Panc1 (cell line): ENCODE results near the gene TRAF3IP3. TPM values are rescaled to one million over a fixed set of nuclear protein-coding genes. Genes with fewer than 3 reads are reported as not detected.

Experiments
- ATAC-seq: fragments of 200-7000 bp; cut with Tn5 transposase; 2 replicates; pipeline ENCODE4 v1.9.1; 2020; ENCODE audit warnings: mild to moderate bottlenecking, moderate library complexity
- BruUV-seq: library from RNA; stranded (reverse); fragments of 400-500 nt; replicated peaks from 2 replicates; lab custom pipeline; 2021; lab: Mats Ljungman, UMichigan
- CTCF ChIA-PET: fragments of 300-600 bp; sonication (Branson Sonifier 250); formaldehyde crosslinking; loops from one replicate; lab custom pipeline; 2022; ENCODE audit warnings: antibody characterized with exemption; lab: Charles Lee
- POLR2A ChIA-PET: fragments of 300-600 bp; sonication (Branson Sonifier 250); formaldehyde crosslinking; loops from one replicate; lab custom pipeline; 2022; ENCODE audit warnings: antibody characterized with exemption; lab: Charles Lee
- DNase-seq: peaks from one replicate; pipeline ENCODE4 v3.0.0-alpha.2; 2010; ENCODE audit warnings: low read depth, low spot score
- H3K27ac ChIP-seq: 2 replicates; pipeline ENCODE4 v1.5.1; 2011; ENCODE audit warnings: mild to moderate bottlenecking, low read length, inconsistent platforms
- H3K27me3 ChIP-seq: fragments of 200-500 bp; sonication (Bioruptor generic); 2 replicates; pipeline ENCODE4 v1.6.0; 2014; ENCODE audit warnings: low read length, inconsistent platforms; ENCODE audit not compliant: control insufficient read depth, insufficient read depth
- H3K36me3 ChIP-seq: fragments of 200-500 bp; sonication (Bioruptor generic); 2 replicates; pipeline ENCODE4 v1.5.1; 2014; ENCODE audit warnings: inconsistent platforms, mild to moderate bottlenecking, low read length, moderate library complexity; ENCODE audit not compliant: control insufficient read depth, insufficient read depth
- H3K4me1 ChIP-seq: 2 replicates; pipeline ENCODE4 v1.5.1; 2011; ENCODE audit warnings: inconsistent platforms, mild to moderate bottlenecking, low read length, moderate library complexity; ENCODE audit not compliant: control insufficient read depth, insufficient read depth
- H3K4me3 ChIP-seq, 2 experiments: 2 replicates each; pipeline ENCODE4 v1.5.1; 2011 to 2012; ENCODE audit warnings: low read depth in 2 of 2, low read length in 2 of 2, mild to moderate bottlenecking in 2 of 2, inconsistent platforms in 1 of 2, moderate library complexity in 1 of 2
- H3K9me3 ChIP-seq: fragments of 200-500 bp; sonication (Bioruptor generic); 2 replicates; pipeline ENCODE4 v1.5.1; 2014; ENCODE audit warnings: low read depth, mild to moderate bottlenecking, inconsistent platforms, low read length, moderate library complexity; ENCODE audit not compliant: control insufficient read depth, insufficient read depth
- POLR2AphosphoS5 ChIP-seq: IDR thresholded peaks from 2 replicates; pipeline ENCODE4 v1.6.1; 2012; ENCODE audit warnings: mild to moderate bottlenecking, low read depth, low read length, moderate library complexity
- REST ChIP-seq, 2 experiments: IDR thresholded peaks; 2 replicates each; pipeline ENCODE4 v1.6.1; 2011 to 2012; ENCODE audit warnings: low read depth in 2 of 2, control low read depth in 1 of 2, low read length in 1 of 2, mild to moderate bottlenecking in 1 of 2, moderate library complexity in 1 of 2; ENCODE audit not compliant: insufficient read depth in 1 of 2
- SIN3A ChIP-seq: IDR thresholded peaks from 2 replicates; pipeline ENCODE4 v1.6.1; 2012; ENCODE audit warnings: low read depth, mild to moderate bottlenecking, low read length, moderate library complexity, borderline replicate concordance; ENCODE audit not compliant: insufficient read depth
- TCF7L2 ChIP-seq: IDR thresholded peaks from 2 replicates; pipeline ENCODE4 v1.6.1; 2011; ENCODE audit warnings: mild to moderate bottlenecking, low read depth, low read length, inconsistent platforms
- in situ Hi-C: cut with HindIII; loops from 2 replicates; pipeline ENCODE4 v1.10.0; 2016; ENCODE audit warnings: low sequenced_read_pairs, low pct_unique_long_range_greater_than_20kb
- intact Hi-C: fragments of 100-400 bp; cut with micrococcal nuclease; formaldehyde crosslinking; loops from one replicate; pipeline ENCODE4 v1.10.0; 2022; ENCODE audit not compliant: unreplicated experiment
- total RNA-seq: library from RNA; stranded (reverse); gene quantifications from one replicate; pipeline ENCODE4 v1.2.1, GENCODE V29; 2021; ENCODE audit not compliant: unreplicated experiment
- TF ChIP-seq, protein P1 (sequence below): fragments of 450-650 bp; IDR thresholded peaks from 2 replicates; pipeline ENCODE4 v1.5.1; 2017; ENCODE audit warnings: mild to moderate bottlenecking

The TRAF3IP3 gene
- total RNA-seq, 1 experiment from 2014 or later = 0.67 TPM

DNA sequence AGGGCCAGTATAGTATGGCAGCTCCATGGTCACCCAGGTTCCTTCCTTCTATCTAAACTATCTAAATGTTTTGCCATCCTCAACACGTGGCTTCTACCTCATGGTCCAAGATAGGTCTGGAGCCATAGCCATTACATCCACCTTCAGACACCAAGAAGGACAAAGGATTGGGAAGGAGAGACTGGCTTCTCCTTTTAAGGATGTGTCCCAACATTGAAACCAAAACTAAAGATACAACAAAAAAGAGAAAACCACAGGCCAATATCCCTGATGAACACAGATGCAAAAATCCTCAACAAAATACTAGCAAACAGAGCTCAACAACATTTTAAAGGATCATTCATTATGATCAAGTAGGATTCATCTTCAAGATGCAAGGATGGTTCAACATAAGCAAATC lies 26.4 kb upstream of the TRAF3IP3 start:
- in situ Hi-C loops = no loop called here
- no peak overlapping the region for H3K4me3 ChIP-seq
- ChIA-PET CTCF (no interaction called here), POLR2A (no interaction called here)
- intact Hi-C loops = no loop called here
- no peaks in the 10 kb centered on the region for H3K27me3 ChIP-seq
- H3K4me1 ChIP-seq = no peaks in the 10 kb centered on the region
- DNase-seq (no peak), ATAC-seq (no peak)
- no peaks in the 10 kb centered on the region for H3K36me3 ChIP-seq
- TF ChIP-seq, protein P1, sequence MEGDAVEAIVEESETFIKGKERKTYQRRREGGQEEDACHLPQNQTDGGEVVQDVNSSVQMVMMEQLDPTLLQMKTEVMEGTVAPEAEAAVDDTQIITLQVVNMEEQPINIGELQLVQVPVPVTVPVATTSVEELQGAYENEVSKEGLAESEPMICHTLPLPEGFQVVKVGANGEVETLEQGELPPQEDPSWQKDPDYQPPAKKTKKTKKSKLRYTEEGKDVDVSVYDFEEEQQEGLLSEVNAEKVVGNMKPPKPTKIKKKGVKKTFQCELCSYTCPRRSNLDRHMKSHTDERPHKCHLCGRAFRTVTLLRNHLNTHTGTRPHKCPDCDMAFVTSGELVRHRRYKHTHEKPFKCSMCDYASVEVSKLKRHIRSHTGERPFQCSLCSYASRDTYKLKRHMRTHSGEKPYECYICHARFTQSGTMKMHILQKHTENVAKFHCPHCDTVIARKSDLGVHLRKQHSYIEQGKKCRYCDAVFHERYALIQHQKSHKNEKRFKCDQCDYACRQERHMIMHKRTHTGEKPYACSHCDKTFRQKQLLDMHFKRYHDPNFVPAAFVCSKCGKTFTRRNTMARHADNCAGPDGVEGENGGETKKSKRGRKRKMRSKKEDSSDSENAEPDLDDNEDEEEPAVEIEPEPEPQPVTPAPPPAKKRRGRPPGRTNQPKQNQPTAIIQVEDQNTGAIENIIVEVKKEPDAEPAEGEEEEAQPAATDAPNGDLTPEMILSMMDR = no peak
- TF ChIP-seq POLR2AphosphoS5 (no peak), REST (IDR thresholded peaks at IDR 0.05; ENCODE audit: insufficient read depth in 1 of 2, low read depth in 2 of 2, low read length in 1 of 2) (no peak), SIN3A (no peak), TCF7L2 (no peak)
- no peak overlapping the region for H3K27ac ChIP-seq
- BruUV-seq = no TSS peak
- no peaks in the 10 kb centered on the region for H3K9me3 ChIP-seq

DNA sequence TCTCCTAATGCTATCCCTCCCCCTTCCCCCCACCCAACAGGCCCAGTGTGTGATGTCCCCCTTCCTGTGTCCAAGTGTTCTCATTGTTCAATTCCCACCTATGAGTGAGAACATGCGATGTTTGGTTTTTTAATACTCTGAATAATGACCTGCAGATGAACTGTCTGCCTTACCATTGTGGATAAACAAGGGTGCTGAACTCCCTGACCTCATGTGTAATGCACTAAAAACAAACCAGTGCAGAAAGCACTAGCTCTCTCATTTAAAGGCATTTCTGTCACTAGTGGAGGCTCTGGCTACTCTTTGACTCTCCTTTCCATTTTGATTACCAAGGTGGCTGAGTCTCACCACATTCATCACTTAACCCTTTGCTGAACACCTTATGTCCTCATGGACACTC lies 23.1 kb upstream of the TRAF3IP3 start:
- no peaks in the 10 kb centered on the region for H3K9me3 ChIP-seq
- intact Hi-C loops = no loop called here
- no peaks in the 10 kb centered on the region for H3K36me3 ChIP-seq
- TF ChIP-seq REST (IDR thresholded peaks at IDR 0.05; ENCODE audit: insufficient read depth in 1 of 2, low read depth in 2 of 2, low read length in 1 of 2) (no peak), SIN3A (no peak), TCF7L2 (no peak), POLR2AphosphoS5 (no peak)
- TF ChIP-seq, protein P1 = no peak
- ATAC-seq (no peak), DNase-seq (no peak)
- in situ Hi-C loops = no loop called here
- POLR2A ChIA-PET = no interaction called here
- no peak overlapping the region for H3K4me3 ChIP-seq
- H3K27me3 ChIP-seq = no peaks in the 10 kb centered on the region; the same call in 1 of the 2 replicates
- H3K4me1 ChIP-seq = no peaks in the 10 kb centered on the region
- BruUV-seq = no TSS peak
- H3K27ac ChIP-seq = no peak overlapping the region
- CTCF ChIA-PET = no interaction called here
